ENCODE data around the gene CYP4F8.
"Not testable (repeated sequence)": the region's sequence is repeated elsewhere in the genome, so short reads cannot be mapped to it uniquely, and the experiment has no call there.

Gene CYP4F8

DNA sequence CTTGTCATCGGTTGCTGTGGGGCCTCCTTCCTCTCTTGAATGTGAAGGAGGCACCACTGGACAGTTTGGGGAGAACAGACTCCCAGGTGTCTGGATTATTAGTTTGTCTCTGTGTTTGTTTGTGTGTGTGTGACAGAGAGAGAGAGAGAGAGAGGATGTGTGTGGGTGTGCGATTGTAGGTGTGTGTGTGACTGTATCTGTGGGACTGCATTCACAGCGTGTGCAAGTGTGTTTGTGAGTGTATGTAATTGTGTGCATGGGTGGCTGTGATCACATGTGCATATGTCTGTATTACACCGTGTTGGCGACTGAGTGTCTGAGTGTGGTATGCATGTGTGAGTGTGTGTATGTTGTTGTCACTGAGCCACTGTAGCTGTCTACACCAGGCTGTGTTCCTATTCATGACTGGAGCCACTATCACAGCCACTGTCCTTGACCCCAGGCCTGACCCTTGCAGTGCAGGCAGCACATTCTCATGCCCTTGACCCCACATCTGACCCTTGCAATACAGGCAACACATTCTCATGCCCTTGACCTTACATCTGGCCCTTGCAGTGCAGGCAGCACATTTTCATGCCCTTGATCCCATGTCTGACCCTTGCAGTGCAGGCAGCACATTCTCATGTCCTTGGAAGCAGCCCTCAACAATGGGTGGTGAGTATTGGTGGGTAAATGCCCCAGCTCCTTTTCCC, 25.1 kb upstream of the CYP4F8 start:
- H3K27me3 ChIP-seq (ENCODE audit: control insufficient read depth, insufficient read depth, low read length) = no peaks in the 10 kb centered on the region
- H3K4me1 ChIP-seq (ENCODE audit: control insufficient read depth, insufficient read depth, low read length) = no peaks in the 10 kb centered on the region
- H3K4me3 ChIP-seq (ENCODE audit: low read length) = no peak overlapping the region
- H3K27ac ChIP-seq (ENCODE audit: low read length) = no peak overlapping the region
- WGBS (ENCODE audit: insufficient coverage, insufficient read length) = 100% methylated on average over 1 of the region's 5 CpGs
- no peak for DNase-seq (ENCODE audit: low read depth, low spot score)
- peaks cover 16% of the 10 kb centered on the region for H3K9me3 ChIP-seq (ENCODE audit: control insufficient read depth, insufficient read depth, low read length)
- no peaks in the 10 kb centered on the region for H3K36me3 ChIP-seq (ENCODE audit: control insufficient read depth, insufficient read depth, low read length)

DNA sequence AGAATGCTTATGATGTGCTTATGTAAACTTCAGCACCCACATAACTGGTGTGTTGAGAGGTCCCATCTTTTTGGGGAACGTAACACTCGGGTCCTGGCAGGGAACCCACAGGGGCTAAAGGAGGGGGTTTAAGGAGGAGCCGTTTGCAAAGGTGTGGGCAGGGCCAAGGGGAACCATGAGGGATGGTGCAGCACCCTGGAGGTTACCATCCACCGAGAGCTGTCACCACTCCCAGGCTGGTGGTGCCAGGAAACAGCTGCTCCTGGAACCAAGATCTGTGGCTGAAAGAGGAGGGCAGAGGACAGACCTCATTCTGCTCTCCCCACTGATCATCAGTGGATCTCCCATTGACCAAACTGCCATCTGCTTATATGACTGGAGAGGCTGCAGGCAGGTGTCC, 23.2 kb upstream of the CYP4F8 start:
- Histone ChIP-seq H3K9me3 (ENCODE audit: control insufficient read depth, insufficient read depth, low read length) (peaks cover 16% of the 10 kb centered on the region), H3K27me3 (ENCODE audit: control insufficient read depth, insufficient read depth, low read length) (no peaks in the 10 kb centered on the region), H3K4me3 (ENCODE audit: low read length) (no peak overlapping the region), H3K27ac (ENCODE audit: low read length) (no peak overlapping the region), H3K36me3 (ENCODE audit: control insufficient read depth, insufficient read depth, low read length) (no peaks in the 10 kb centered on the region), H3K4me1 (ENCODE audit: control insufficient read depth, insufficient read depth, low read length) (no peaks in the 10 kb centered on the region)
- WGBS (ENCODE audit: insufficient coverage, insufficient read length) = no CpG with 5 or more reads among the region's 4 CpGs
- no peak for DNase-seq (ENCODE audit: low read depth, low spot score)

DNA sequence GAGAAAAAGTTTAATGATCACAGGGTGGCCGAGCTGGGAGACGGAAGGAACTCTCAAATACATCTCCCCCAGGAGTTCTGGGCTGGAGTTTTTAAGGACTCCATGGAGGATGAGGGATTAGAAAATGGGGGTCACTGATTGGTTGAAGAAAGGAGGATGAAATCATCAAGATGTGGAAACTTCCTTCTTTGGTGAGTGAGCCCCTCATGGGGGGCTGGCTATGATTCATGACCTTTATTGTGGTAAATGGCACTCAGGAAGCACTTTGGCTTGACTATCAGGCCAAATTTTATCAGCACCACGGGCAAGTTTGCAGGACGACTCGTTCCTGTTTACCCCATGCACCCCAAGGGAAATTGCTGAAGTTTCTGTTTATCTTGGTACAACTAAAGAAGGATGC, 22.5 kb upstream of the CYP4F8 start:
- H3K9me3 ChIP-seq (ENCODE audit: control insufficient read depth, insufficient read depth, low read length) = peaks cover 16% of the 10 kb centered on the region
- H3K27me3 ChIP-seq (ENCODE audit: control insufficient read depth, insufficient read depth, low read length); H3K4me1 ChIP-seq (ENCODE audit: control insufficient read depth, insufficient read depth, low read length); H3K36me3 ChIP-seq (ENCODE audit: control insufficient read depth, insufficient read depth, low read length); H3K27ac ChIP-seq (ENCODE audit: low read length); DNase-seq (ENCODE audit: low read depth, low spot score); H3K4me3 ChIP-seq (ENCODE audit: low read length): not testable (repeated sequence)
- WGBS (ENCODE audit: insufficient coverage, insufficient read length) = no CpG with 5 or more reads among the region's 5 CpGs

DNA sequence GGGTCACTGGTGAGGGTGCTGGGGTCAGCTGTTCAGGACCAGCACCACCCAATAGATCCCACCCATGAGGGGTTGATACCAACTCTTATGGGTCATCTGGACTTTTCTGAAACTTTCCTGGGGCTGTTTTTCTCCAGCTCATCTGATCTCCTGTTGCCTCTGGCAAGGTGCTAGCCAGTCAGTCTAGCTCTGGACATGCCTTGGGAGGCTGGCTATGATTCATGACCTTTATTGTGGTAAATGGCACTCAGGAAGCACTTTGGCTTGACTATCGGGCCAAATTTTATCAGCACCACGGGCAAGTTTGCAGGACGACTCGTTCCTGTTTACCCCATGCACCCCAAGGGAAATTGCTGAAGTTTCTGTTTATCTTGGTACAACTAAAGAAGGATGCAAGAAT, 21.3 kb upstream of the CYP4F8 start:
- H3K4me3 ChIP-seq (ENCODE audit: low read length); H3K27ac ChIP-seq (ENCODE audit: low read length); H3K27me3 ChIP-seq (ENCODE audit: control insufficient read depth, insufficient read depth, low read length); H3K36me3 ChIP-seq (ENCODE audit: control insufficient read depth, insufficient read depth, low read length); H3K9me3 ChIP-seq (ENCODE audit: control insufficient read depth, insufficient read depth, low read length); DNase-seq (ENCODE audit: low read depth, low spot score); H3K4me1 ChIP-seq (ENCODE audit: control insufficient read depth, insufficient read depth, low read length): not testable (repeated sequence)
- WGBS (ENCODE audit: insufficient coverage, insufficient read length) = no CpG with 5 or more reads among the region's 4 CpGs

DNA sequence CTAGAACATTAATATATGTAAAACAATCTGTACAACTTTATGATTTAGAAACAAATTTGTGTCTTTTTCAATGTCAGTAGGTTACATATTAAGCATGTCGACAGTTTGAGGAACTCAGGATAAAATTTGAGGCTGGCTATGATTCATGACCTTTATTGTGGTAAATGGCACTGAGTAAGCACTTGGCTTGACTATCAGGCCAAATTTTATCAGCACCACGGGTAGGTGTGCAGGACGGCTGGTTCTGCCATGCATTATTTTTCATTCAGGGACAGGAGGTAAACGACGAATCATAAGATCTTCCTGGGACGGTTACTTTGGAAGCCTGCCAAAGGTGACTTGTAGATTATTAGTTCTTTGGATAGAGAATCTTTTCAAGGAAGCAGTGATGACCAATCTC, 19.9 kb upstream of the CYP4F8 start:
- H3K9me3 ChIP-seq (ENCODE audit: control insufficient read depth, insufficient read depth, low read length) = peaks cover 7% of the 10 kb centered on the region
- no peak for DNase-seq (ENCODE audit: low read depth, low spot score)
- no peaks in the 10 kb centered on the region for H3K27me3 ChIP-seq (ENCODE audit: control insufficient read depth, insufficient read depth, low read length)
- no peaks in the 10 kb centered on the region for H3K36me3 ChIP-seq (ENCODE audit: control insufficient read depth, insufficient read depth, low read length)
- H3K27ac ChIP-seq (ENCODE audit: low read length) = no peak overlapping the region
- no peak overlapping the region for H3K4me3 ChIP-seq (ENCODE audit: low read length)
- no CpG with 5 or more reads among the region's 6 CpGs for WGBS (ENCODE audit: insufficient coverage, insufficient read length)
- no peaks in the 10 kb centered on the region for H3K4me1 ChIP-seq (ENCODE audit: control insufficient read depth, insufficient read depth, low read length)

DNA sequence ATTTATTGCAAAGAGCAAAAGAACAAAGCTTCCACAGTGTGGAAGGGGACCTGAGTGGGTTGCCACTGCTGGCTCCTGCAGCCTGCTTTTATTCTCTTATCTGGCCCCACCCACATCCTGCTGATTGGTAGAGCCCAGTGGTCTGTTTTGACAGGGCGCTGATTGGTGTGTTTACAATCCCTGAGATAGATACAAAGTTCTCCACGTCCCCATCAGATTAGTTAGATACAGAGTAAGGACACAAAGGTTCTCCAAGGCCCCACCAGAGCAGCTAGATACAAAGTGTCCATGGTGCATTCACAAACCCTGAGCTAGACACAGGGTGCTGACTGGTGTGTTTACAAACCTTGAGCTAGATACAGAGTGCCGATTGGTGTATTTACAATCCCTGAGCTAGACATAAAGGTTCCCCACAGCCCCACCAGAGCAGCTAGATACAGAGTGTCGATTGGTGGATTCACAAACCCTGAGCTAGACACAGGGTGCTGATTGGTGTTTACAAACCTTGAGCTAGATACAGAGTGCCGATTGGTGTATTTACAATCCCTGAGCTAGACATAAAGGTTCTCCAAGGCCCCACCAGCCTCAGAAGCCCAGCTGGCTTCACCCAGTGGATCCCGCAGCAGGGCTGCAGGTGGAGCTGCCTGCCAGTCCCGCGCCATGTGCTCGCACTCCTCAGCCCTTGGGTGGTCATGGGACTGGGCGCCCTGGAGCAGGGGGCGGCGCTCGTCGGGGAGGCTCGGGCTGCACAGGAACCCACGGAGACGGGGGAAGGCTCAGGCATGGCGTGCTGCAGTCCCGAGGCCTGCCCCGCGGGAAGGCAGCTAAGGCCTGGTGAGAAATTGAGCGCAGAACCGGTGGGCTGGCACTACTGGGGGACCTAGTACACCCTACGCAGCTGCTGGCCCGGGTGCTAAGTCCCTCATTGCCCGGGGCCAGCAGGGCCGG, 6.8 kb upstream of the CYP4F8 start:
- not testable (repeated sequence) for H3K27me3 ChIP-seq (ENCODE audit: control insufficient read depth, insufficient read depth, low read length); H3K4me3 ChIP-seq (ENCODE audit: low read length); H3K36me3 ChIP-seq (ENCODE audit: control insufficient read depth, insufficient read depth, low read length); H3K27ac ChIP-seq (ENCODE audit: low read length); H3K4me1 ChIP-seq (ENCODE audit: control insufficient read depth, insufficient read depth, low read length); DNase-seq (ENCODE audit: low read depth, low spot score)
- no CpG with 5 or more reads among the region's 27 CpGs for WGBS (ENCODE audit: insufficient coverage, insufficient read length)
- H3K9me3 ChIP-seq (ENCODE audit: control insufficient read depth, insufficient read depth, low read length) = peaks cover 12% of the 10 kb centered on the region

DNA sequence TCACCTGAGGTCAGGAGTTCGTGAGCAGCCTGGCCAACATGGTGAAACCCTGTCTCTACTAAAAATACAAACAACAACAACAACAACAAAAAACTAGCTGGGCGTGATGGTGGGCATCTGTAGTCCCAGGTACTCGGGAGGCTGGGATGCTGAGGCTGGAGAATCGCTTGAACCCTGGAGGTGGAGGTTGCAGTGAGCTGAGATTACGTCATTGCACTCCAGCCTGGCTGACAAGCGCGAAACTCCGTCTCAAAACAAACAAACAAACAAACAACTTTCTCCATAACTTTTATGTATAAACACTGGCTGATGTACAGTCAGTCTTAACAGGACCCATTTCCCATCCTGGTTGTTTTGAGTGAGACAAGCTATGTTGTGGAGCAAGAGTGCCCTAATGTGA, 5.8 kb upstream of the CYP4F8 start:
- Histone ChIP-seq H3K36me3 (ENCODE audit: control insufficient read depth, insufficient read depth, low read length) (no peaks in the 10 kb centered on the region), H3K9me3 (ENCODE audit: control insufficient read depth, insufficient read depth, low read length) (peaks cover 14% of the 10 kb centered on the region), H3K27me3 (ENCODE audit: control insufficient read depth, insufficient read depth, low read length) (no peaks in the 10 kb centered on the region), H3K27ac (ENCODE audit: low read length) (no peak overlapping the region), H3K4me1 (ENCODE audit: control insufficient read depth, insufficient read depth, low read length) (no peaks in the 10 kb centered on the region), H3K4me3 (ENCODE audit: low read length) (no peak overlapping the region)
- WGBS (ENCODE audit: insufficient coverage, insufficient read length) = no CpG with 5 or more reads among the region's 8 CpGs
- no peak for DNase-seq (ENCODE audit: low read depth, low spot score)

DNA sequence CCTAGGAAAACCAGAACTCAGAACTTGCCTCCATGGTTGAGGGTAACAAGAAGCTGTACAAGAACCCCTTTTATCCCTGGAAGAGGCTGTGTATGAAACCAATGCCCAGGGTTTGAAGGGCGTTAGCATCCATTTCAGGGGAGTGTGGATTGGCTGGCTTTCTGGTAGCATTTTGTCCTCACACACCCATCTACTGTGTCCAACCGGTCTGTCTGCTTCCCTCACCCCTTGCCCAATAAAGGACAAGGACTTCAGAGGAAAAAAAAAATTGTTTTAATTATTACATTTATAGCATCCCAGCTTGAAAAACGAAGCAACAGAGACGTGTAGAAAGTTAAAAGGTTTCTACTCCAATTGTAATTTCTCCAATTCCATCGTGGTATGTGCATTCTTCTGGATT, 2.7 kb upstream of the CYP4F8 start:
- Histone ChIP-seq H3K4me3 (ENCODE audit: low read length) (no peak overlapping the region), H3K27ac (ENCODE audit: low read length) (no peak overlapping the region), H3K36me3 (ENCODE audit: control insufficient read depth, insufficient read depth, low read length) (no peaks in the 10 kb centered on the region), H3K27me3 (ENCODE audit: control insufficient read depth, insufficient read depth, low read length) (no peaks in the 10 kb centered on the region), H3K9me3 (ENCODE audit: control insufficient read depth, insufficient read depth, low read length) (peaks cover 19% of the 10 kb centered on the region), H3K4me1 (ENCODE audit: control insufficient read depth, insufficient read depth, low read length) (no peaks in the 10 kb centered on the region)
- DNase-seq (ENCODE audit: low read depth, low spot score) = no peak
- WGBS (ENCODE audit: insufficient coverage, insufficient read length) = no CpG with 5 or more reads among the region's 5 CpGs

DNA sequence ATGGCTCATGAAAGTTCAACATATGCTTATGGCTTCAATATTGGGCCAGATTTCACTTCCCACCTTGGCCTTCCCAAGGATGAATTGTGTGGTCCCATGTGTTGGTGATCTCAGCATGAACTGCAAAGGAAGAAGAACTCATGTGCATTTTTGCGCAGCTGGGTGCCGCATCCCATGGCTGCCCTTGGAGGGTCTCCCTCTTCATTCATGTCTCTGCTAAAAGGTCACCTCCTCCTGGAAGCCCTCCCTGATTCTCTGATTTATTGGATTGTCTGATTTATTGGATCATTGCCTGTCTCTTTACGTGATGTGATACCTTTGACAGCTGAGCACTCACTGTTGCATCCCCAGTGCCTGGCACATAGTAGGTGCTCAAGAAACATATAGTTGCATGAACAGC, 1.7 kb upstream of the CYP4F8 start:
- Histone ChIP-seq H3K9me3 (ENCODE audit: control insufficient read depth, insufficient read depth, low read length) (peaks cover 19% of the 10 kb centered on the region), H3K36me3 (ENCODE audit: control insufficient read depth, insufficient read depth, low read length) (no peaks in the 10 kb centered on the region), H3K4me1 (ENCODE audit: control insufficient read depth, insufficient read depth, low read length) (no peaks in the 10 kb centered on the region), H3K4me3 (ENCODE audit: low read length) (no peak overlapping the region), H3K27ac (ENCODE audit: low read length) (no peak overlapping the region), H3K27me3 (ENCODE audit: control insufficient read depth, insufficient read depth, low read length) (no peaks in the 10 kb centered on the region)
- DNase-seq (ENCODE audit: low read depth, low spot score) = no peak
- WGBS (ENCODE audit: insufficient coverage, insufficient read length) = no CpG with 5 or more reads among the region's 3 CpGs

DNA sequence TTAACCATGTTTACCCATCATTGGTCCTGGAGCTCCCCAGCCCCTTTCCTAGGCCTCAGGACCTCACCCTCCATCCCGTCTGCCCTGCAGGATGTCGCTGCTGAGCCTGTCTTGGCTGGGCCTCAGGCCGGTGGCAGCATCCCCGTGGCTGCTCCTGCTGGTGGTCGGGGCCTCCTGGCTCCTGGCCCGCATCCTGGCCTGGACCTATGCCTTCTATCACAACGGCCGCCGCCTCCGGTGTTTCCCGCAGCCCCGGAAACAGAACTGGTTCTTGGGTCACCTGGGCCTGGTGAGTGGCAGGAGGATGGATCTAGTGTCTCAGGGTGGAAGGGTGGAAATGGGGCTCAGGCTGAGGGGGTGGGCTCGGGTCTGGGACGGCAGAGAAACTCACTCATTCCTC, 508 bp downstream of the CYP4F8 start:
- Histone ChIP-seq H3K36me3 (ENCODE audit: control insufficient read depth, insufficient read depth, low read length) (no peaks in the 10 kb centered on the region), H3K4me1 (ENCODE audit: control insufficient read depth, insufficient read depth, low read length) (no peaks in the 10 kb centered on the region), H3K9me3 (ENCODE audit: control insufficient read depth, insufficient read depth, low read length) (peaks cover 16% of the 10 kb centered on the region), H3K27ac (ENCODE audit: low read length) (no peak overlapping the region), H3K4me3 (ENCODE audit: low read length) (no peak overlapping the region), H3K27me3 (ENCODE audit: control insufficient read depth, insufficient read depth, low read length) (no peaks in the 10 kb centered on the region)
- no CpG with 5 or more reads among the region's 14 CpGs for WGBS (ENCODE audit: insufficient coverage, insufficient read length)
- no peak for DNase-seq (ENCODE audit: low read depth, low spot score)
